Colonic mucosa (tissue), 4 donors: ENCODE results near the gene B4GALT7. TPM values are rescaled to one million over a fixed set of nuclear protein-coding genes. Genes with fewer than 3 reads are reported as not detected.
A peak's percentile ranks its signal among the peaks of the same experiment; 100 is the strongest.
"Not testable (repeated sequence)": the region's sequence is repeated elsewhere in the genome, so short reads cannot be mapped to it uniquely, and the experiment has no call there.

Source experiments
- DNase-seq: peaks from one replicate; pipeline ENCODE4 v3.0.0-alpha.2; 2020
- H3K27ac ChIP-seq: fragments of 200-600 bp; one replicate; pipeline ENCODE4 v1.8.0; 2021
- H3K27me3 ChIP-seq: fragments of 200-600 bp; one replicate; pipeline ENCODE4 v1.8.0; 2021
- H3K36me3 ChIP-seq: fragments of 200-600 bp; one replicate; pipeline ENCODE4 v1.8.0; 2021
- H3K4me1 ChIP-seq: fragments of 200-600 bp; one replicate; pipeline ENCODE4 v1.8.0; 2021; ENCODE audit warnings: mild to moderate bottlenecking
- H3K4me3 ChIP-seq: fragments of 200-600 bp; one replicate; pipeline ENCODE4 v1.8.0; 2021
- H3K9ac ChIP-seq, 2 donors: one replicate each; pipeline ENCODE4 v1.7.0; 2013; ENCODE audit warnings: control low read depth in 2 of 2, low read depth in 2 of 2, low read length in 2 of 2
- H3K9me3 ChIP-seq: fragments of 200-600 bp; one replicate; pipeline ENCODE4 v1.8.0; 2021
- CTCF ChIP-seq: fragments of 200-600 bp; IDR thresholded peaks from one replicate; pipeline ENCODE4 v1.8.0; 2022; ENCODE audit warnings: antibody characterized with exemption, mild to moderate bottlenecking
- intact Hi-C: fragments of 100-400 bp; cut with DNase I; formaldehyde crosslinking; loops from one replicate; pipeline ENCODE4 v1.14.1; 2022
- total RNA-seq, 2 donors: library from RNA; stranded (reverse); fragmentation: NEBNext Ultra II Directional in 1 of 2; extraction: Animal tissue kit (Norgen Biotek cat#: 25700) in 1 of 2; gene quantifications; one replicate each; pipeline ENCODE4 v1.2.1, GENCODE V29; 2021
- donor health status: healthy.
- donor health status: DM: no; HTN: no; CAD: no.
- donor health status: DM: no; HTN: no; CAD: no.

Gene B4GALT7
- total RNA-seq, 2 donors from 2014 or later, result 19.2 to 30.3 TPM

GRCh38 chr5:177555228-177555627, 44.7 kb upstream of the B4GALT7 start:
- Histone ChIP-seq H3K27ac (no peak overlapping the region), H3K9ac (no peak overlapping the region), H3K4me3 (peak overlapping the region; percentile 60), H3K9me3 (no peaks in the 10 kb centered on the region), H3K4me1 (peaks cover 3% of the 10 kb centered on the region), H3K27me3 (no peaks in the 10 kb centered on the region), H3K36me3 (no peaks in the 10 kb centered on the region)
- TF ChIP-seq CTCF, result no peak
- DNase-seq, result no peak
- intact Hi-C loops, result no loop called here

- H3K4me1 ChIP-seq, result peaks cover 3% of the 10 kb centered on the region
- no peak for DNase-seq
- H3K27ac ChIP-seq, result no peak overlapping the region
- H3K27me3 ChIP-seq, result no peaks in the 10 kb centered on the region
- no peaks in the 10 kb centered on the region for H3K9me3 ChIP-seq
- H3K4me3 ChIP-seq, result no peak overlapping the region
- intact Hi-C loops, result no loop called here
- H3K36me3 ChIP-seq, result no peaks in the 10 kb centered on the region
- TF ChIP-seq CTCF, result no peak
- H3K9ac ChIP-seq, result no peak overlapping the region
Measured at GRCh38 chr5:177555665-177556064, 44.3 kb upstream of the B4GALT7 start.

GRCh38 chr5:177557041-177557647, 42.8 kb upstream of the B4GALT7 start:
- Histone ChIP-seq H3K27me3 (no peaks in the 10 kb centered on the region), H3K27ac (no peak overlapping the region), H3K4me1 (peaks cover 3% of the 10 kb centered on the region), H3K9ac (no peak overlapping the region), H3K4me3 (no peak overlapping the region), H3K9me3 (no peaks in the 10 kb centered on the region), H3K36me3 (no peaks in the 10 kb centered on the region)
- DNase-seq, result peak; percentile 47
- intact Hi-C loops, result no loop called here
- no peak for TF ChIP-seq CTCF

GRCh38 chr5:177557796-177558195, 42.1 kb upstream of the B4GALT7 start:
- Histone ChIP-seq H3K36me3 (no peaks in the 10 kb centered on the region), H3K4me3 (no peak overlapping the region), H3K9ac (no peak overlapping the region), H3K27me3 (no peaks in the 10 kb centered on the region), H3K4me1 (peaks cover 3% of the 10 kb centered on the region), H3K27ac (no peak overlapping the region), H3K9me3 (no peaks in the 10 kb centered on the region)
- TF ChIP-seq CTCF, result no peak
- intact Hi-C loops, result no loop called here
- DNase-seq, result no peak

GRCh38 chr5:177559446-177559941, 40.4 kb upstream of the B4GALT7 start:
- DNase-seq, H3K27me3 ChIP-seq, H3K36me3 ChIP-seq, H3K9ac ChIP-seq, H3K4me1 ChIP-seq, H3K9me3 ChIP-seq, H3K4me3 ChIP-seq, intact Hi-C loops, H3K27ac ChIP-seq: not testable (repeated sequence)

GRCh38 chr5:177565046-177565445, 34.9 kb upstream of the B4GALT7 start:
- intact Hi-C loops, result no loop called here
- H3K36me3 ChIP-seq, result no peaks in the 10 kb centered on the region

More at GRCh38 chr5:177565046-177565445, 34.9 kb upstream of the B4GALT7 start:
- H3K9me3 ChIP-seq, result no peaks in the 10 kb centered on the region
- no peak overlapping the region for H3K9ac ChIP-seq
- H3K4me3 ChIP-seq, result no peak overlapping the region
- no peak overlapping the region for H3K27ac ChIP-seq
- H3K27me3 ChIP-seq, result no peaks in the 10 kb centered on the region
- no peak for DNase-seq
- TF ChIP-seq CTCF, result no peak
- H3K4me1 ChIP-seq, result no peaks in the 10 kb centered on the region
